Trophoblast cell (in vitro differentiated cells and primary cell): ENCODE results near the gene ERCC1.

Experiments used
- DNase-seq, 2 donors: peaks; one replicate each; pipeline ENCODE4 v3.0.0-alpha.2; 2016
- H2AFZ ChIP-seq: 2 replicates; pipeline ENCODE4 v1.6.1; 2013; ENCODE audit warnings: low read length, moderate library complexity, mild to moderate bottlenecking; ENCODE audit not compliant: insufficient read depth, poor library complexity
- H2AK5ac ChIP-seq: 2 replicates; pipeline ENCODE4 v1.6.1; 2013; ENCODE audit warnings: mild to moderate bottlenecking, low read length
- H2BK120ac ChIP-seq: 2 replicates; pipeline ENCODE4 v1.6.1; 2013; ENCODE audit warnings: low read length, mild to moderate bottlenecking, moderate library complexity; ENCODE audit not compliant: insufficient read depth, poor library complexity
- H2BK12ac ChIP-seq: 2 replicates; pipeline ENCODE4 v1.6.1; 2013; ENCODE audit warnings: mild to moderate bottlenecking, low read length, moderate library complexity
- H2BK5ac ChIP-seq: 2 replicates; pipeline ENCODE4 v1.6.1; 2013; ENCODE audit warnings: low read length, low read depth, moderate library complexity, mild to moderate bottlenecking; ENCODE audit not compliant: poor library complexity
- H3K14ac ChIP-seq: 2 replicates; pipeline ENCODE4 v1.6.1; 2013; ENCODE audit warnings: mild to moderate bottlenecking, low read length
- H3K18ac ChIP-seq: 2 replicates; pipeline ENCODE4 v1.6.1; 2013; ENCODE audit warnings: mild to moderate bottlenecking, low read length
- H3K23ac ChIP-seq: 2 replicates; pipeline ENCODE4 v1.6.1; 2013; ENCODE audit warnings: low read length
- H3K27ac ChIP-seq: 2 replicates; pipeline ENCODE4 v1.5.1; 2013; ENCODE audit warnings: low read depth, mild to moderate bottlenecking, inconsistent platforms, low read length, moderate library complexity
- H3K27me3 ChIP-seq: 2 replicates; pipeline ENCODE4 v1.6.1; 2013; ENCODE audit warnings: inconsistent platforms, mild to moderate bottlenecking, low read length, moderate library complexity; ENCODE audit not compliant: insufficient read depth
- H3K36me3 ChIP-seq, 2 experiments: 1 replicate in 1 of 2; 2 replicates in 1 of 2; pipeline ENCODE4 v1.6.1; 2013; ENCODE audit warnings: low read length in 2 of 2, mild to moderate bottlenecking in 2 of 2, moderate library complexity in 1 of 2; ENCODE audit not compliant: insufficient read depth in 2 of 2, control insufficient read depth in 1 of 2
- H3K4ac ChIP-seq: 2 replicates; pipeline ENCODE4 v1.6.1; 2013; ENCODE audit warnings: low read depth, mild to moderate bottlenecking, low read length, moderate library complexity
- H3K4me1 ChIP-seq, 2 experiments: 1 replicate in 1 of 2; 2 replicates in 1 of 2; pipeline ENCODE4 v1.6.1; 2013; ENCODE audit warnings: low read length in 2 of 2, mild to moderate bottlenecking in 2 of 2, moderate library complexity in 1 of 2; ENCODE audit not compliant: insufficient read depth in 2 of 2, control insufficient read depth in 1 of 2
- H3K4me2 ChIP-seq: 2 replicates; pipeline ENCODE4 v1.6.1; 2013; ENCODE audit warnings: inconsistent platforms, mild to moderate bottlenecking, low read length, moderate library complexity
- H3K4me3 ChIP-seq: 2 replicates; pipeline ENCODE4 v1.5.1; 2013; ENCODE audit warnings: mild to moderate bottlenecking, low read depth, low read length, inconsistent platforms
- H3K79me1 ChIP-seq: one replicate; pipeline ENCODE4 v1.6.1; 2013; ENCODE audit warnings: low read length
- H3K79me2 ChIP-seq: 2 replicates; pipeline ENCODE4 v1.6.1; 2013; ENCODE audit warnings: low read length, mild to moderate bottlenecking; ENCODE audit not compliant: control insufficient read depth, insufficient read depth, poor library complexity
- H3K9ac ChIP-seq: 2 replicates; pipeline ENCODE4 v1.6.1; 2013; ENCODE audit warnings: mild to moderate bottlenecking, low read length
- H3K9me3 ChIP-seq: 2 replicates; pipeline ENCODE4 v1.6.1; 2013; ENCODE audit warnings: low read depth, mild to moderate bottlenecking, control low read depth, inconsistent platforms, low read length; ENCODE audit not compliant: insufficient read depth
- H4K12ac ChIP-seq: 2 replicates; pipeline ENCODE4 v1.6.1; 2013; ENCODE audit warnings: low read depth, mild to moderate bottlenecking, low read length, moderate library complexity
- H4K8ac ChIP-seq: 2 replicates; pipeline ENCODE4 v1.6.1; 2013; ENCODE audit warnings: low read depth, mild to moderate bottlenecking, low read length, moderate library complexity
- H4K91ac ChIP-seq: one replicate; pipeline ENCODE4 v1.6.1; 2013; ENCODE audit warnings: low read depth, mild to moderate bottlenecking, low read length, moderate library complexity
- WGBS: extraction: QIAGEN DNeasy Blood & Tissue Kit; methylation state at CpG from one replicate; pipeline ENCODE4 v1.1.7; 2013; ENCODE audit warnings: missing lambda C conversion rate; ENCODE audit not compliant: insufficient read length, insufficient coverage; ENCODE audit errors: extremely low coverage; 5-methylcytosine and 5-hydroxymethylcytosine counted together

The ERCC1 gene

DNA sequence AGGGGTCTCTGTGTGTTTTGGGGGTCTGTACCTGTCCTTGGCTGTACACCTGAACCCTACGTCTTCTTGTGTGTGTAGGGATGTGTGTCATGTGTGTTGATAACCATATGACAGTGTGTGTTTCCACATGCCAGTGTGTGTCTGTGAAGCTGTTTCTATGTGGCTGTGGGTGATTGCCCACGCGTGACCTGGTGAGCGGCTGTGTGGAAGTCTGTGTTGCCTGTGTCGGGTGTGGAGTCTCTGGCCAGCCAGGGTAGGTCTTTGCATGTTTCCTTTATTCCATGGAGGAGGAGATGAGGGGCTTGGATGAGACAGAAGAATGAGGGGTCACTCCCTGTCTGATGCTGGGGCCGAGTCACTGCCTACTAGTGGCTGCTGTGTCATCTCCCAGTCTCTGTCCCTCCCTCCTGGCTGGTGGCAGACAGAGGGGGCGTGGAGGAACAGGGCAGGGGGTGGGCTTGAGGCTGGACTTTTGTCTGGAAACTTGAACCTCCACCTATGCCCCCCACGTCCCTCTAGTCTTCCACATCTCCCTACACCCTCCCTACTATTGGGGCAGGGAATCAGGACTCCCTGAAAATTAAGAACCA is 41.2 kb upstream of the ERCC1 start:
- Histone ChIP-seq H3K4me2 (no peak overlapping the region), H3K79me1 (peaks cover 9% of the 10 kb centered on the region), H2AK5ac (peak overlapping the region; percentile 14), H3K23ac (peak overlapping the region; percentile 23), H3K4me1 (peaks cover 8 to 10% of the 10 kb centered on the region in 2 experiments), H3K9me3 (peaks cover 1% of the 10 kb centered on the region), H2BK120ac (peak overlapping the region; percentile 0), H2BK12ac (peak overlapping the region; percentile 2), H3K27me3 (no peaks in the 10 kb centered on the region), H4K91ac (peak overlapping the region; percentile 12), H3K9ac (no peak overlapping the region), H3K36me3 (no peaks in the 10 kb centered on the region), H3K4me3 (no peak overlapping the region), H2AFZ (peak overlapping the region; percentile 25), H3K27ac (no peak overlapping the region), H3K79me2 (peaks cover 2% of the 10 kb centered on the region), H3K4ac (no peak overlapping the region), H4K12ac (no peak overlapping the region), H2BK5ac (peak overlapping the region; percentile 3), H4K8ac (peak overlapping the region; percentile 0), H3K14ac (peak overlapping the region; percentile 15), H3K18ac (peak overlapping the region; percentile 77)
- no CpG with 5 or more reads among the region's 8 CpGs for WGBS
- no peak for DNase-seq

DNA sequence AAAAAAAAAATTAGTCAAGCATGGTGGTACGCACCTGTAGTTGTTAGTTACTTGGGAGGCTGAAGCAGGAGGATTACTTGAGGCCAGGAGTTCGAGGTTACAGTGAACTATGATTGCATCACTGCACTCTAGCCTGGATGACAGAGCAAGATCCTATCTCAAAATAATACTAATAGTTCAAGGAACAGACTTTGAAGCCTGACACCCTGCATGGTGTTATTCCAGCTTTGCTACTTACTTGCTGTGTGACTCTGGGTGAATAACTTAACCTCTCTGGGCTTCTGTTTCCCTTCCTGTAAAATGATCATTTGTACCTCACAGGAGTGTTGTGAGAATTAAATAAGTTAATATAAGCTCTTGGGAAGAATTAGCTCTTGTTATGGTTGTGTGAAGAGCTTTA is 40.6 kb upstream of the ERCC1 start:
- peaks cover 7% of the 10 kb centered on the region for H3K79me1 ChIP-seq
- no peak overlapping the region for H4K12ac ChIP-seq
- no peak overlapping the region for H4K91ac ChIP-seq
- no peak overlapping the region for H4K8ac ChIP-seq
- no peak overlapping the region for H2AK5ac ChIP-seq
- peaks cover 6 to 8% of the 10 kb centered on the region in 2 experiments for H3K4me1 ChIP-seq
- no peak overlapping the region for H3K4ac ChIP-seq
- H3K18ac ChIP-seq = no peak overlapping the region
- peaks cover 2% of the 10 kb centered on the region for H3K79me2 ChIP-seq
- no peaks in the 10 kb centered on the region for H3K36me3 ChIP-seq
- no peak overlapping the region for H3K9ac ChIP-seq
- DNase-seq = peak; percentile 77 to 91
- no peak overlapping the region for H2BK12ac ChIP-seq
- WGBS = no CpG with 5 or more reads among the region's 2 CpGs
- no peak overlapping the region for H3K23ac ChIP-seq
- no peak overlapping the region for H3K27ac ChIP-seq
- no peak overlapping the region for H3K4me3 ChIP-seq
- H3K9me3 ChIP-seq = peaks cover 1% of the 10 kb centered on the region
- H3K27me3 ChIP-seq = no peaks in the 10 kb centered on the region
- H2BK5ac ChIP-seq = no peak overlapping the region
- H2BK120ac ChIP-seq = no peak overlapping the region
- H2AFZ ChIP-seq = no peak overlapping the region
- no peak overlapping the region for H3K14ac ChIP-seq
- H3K4me2 ChIP-seq = no peak overlapping the region

DNA sequence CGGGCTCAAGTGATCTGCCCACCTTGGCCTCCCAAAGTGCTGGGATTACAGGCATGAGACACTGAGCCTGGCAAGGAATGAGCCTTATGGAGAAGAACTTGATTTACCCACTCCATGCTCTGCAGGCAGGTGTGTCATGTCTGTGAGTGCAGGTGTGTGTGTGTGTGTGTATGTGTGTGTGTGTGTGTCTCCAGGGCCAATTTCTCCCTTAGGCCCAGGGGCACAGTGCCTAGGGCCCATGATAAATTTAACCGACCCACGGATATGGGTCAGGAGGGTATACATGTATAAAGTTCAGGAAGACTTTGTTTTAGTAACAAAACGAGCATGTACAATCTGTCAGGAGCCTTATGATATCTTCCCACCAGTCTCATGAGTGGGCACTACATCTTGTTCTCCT is 39.5 kb upstream of the ERCC1 start:
- peaks cover 8% of the 10 kb centered on the region for H3K79me1 ChIP-seq
- H4K8ac ChIP-seq = no peak overlapping the region
- no peaks in the 10 kb centered on the region for H3K36me3 ChIP-seq
- H2BK12ac ChIP-seq = peak overlapping the region; percentile 50
- H3K9ac ChIP-seq = no peak overlapping the region
- whole genome bisulfite sequencing = no CpG with 5 or more reads among the region's 4 CpGs
- peak; percentile 75 to 76 for DNase-seq
- no peak overlapping the region for H4K12ac ChIP-seq
- no peak overlapping the region for H2BK5ac ChIP-seq
- no peak overlapping the region for H3K4ac ChIP-seq
- no peak overlapping the region for H3K23ac ChIP-seq
- H2AK5ac ChIP-seq = peak overlapping the region; percentile 72
- H3K27me3 ChIP-seq = no peaks in the 10 kb centered on the region
- peaks cover 1% of the 10 kb centered on the region for H3K9me3 ChIP-seq
- H3K14ac ChIP-seq = no peak overlapping the region
- H3K4me2 ChIP-seq = no peak overlapping the region
- H3K27ac ChIP-seq = no peak overlapping the region
- H3K4me1 ChIP-seq = peaks cover 6 to 8% of the 10 kb centered on the region in 2 experiments
- peak overlapping the region; percentile 69 for H2BK120ac ChIP-seq
- peak overlapping the region; percentile 35 for H4K91ac ChIP-seq
- no peak overlapping the region for H2AFZ ChIP-seq
- no peak overlapping the region for H3K4me3 ChIP-seq
- H3K79me2 ChIP-seq = no peaks in the 10 kb centered on the region
- no peak overlapping the region for H3K18ac ChIP-seq

DNA sequence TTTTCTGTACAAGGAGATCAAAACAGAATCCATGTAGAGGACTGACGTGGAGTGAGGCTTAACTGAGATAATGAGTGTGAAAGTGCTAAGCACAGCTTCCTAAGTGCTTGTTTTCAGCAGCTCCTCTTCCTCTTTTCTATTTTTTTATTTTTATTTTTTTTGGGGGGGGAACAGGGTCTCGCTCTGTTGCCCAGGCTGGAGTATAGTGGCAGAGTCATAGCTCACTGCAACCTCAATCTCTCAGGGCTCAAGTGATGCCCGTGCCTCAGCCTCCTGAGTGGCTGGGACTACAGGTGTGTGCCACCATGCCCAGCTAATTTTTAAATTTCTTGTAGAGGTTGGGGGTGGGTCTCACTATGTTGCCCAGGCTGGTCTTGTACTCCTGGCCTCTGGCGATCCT is 38.5 kb upstream of the ERCC1 start:
- Histone ChIP-seq H3K27ac (no peak overlapping the region), H3K36me3 (no peaks in the 10 kb centered on the region), H3K79me2 (no peaks in the 10 kb centered on the region), H3K23ac (no peak overlapping the region), H3K14ac (no peak overlapping the region), H4K8ac (no peak overlapping the region), H3K4me1 (peaks cover 6 to 8% of the 10 kb centered on the region in 2 experiments), H2AK5ac (no peak overlapping the region), H3K4me3 (no peak overlapping the region), H4K91ac (no peak overlapping the region), H2BK120ac (no peak overlapping the region), H2BK12ac (no peak overlapping the region), H3K9me3 (peaks cover 1% of the 10 kb centered on the region), H4K12ac (no peak overlapping the region), H3K4me2 (no peak overlapping the region), H3K9ac (no peak overlapping the region), H3K79me1 (peaks cover 8% of the 10 kb centered on the region), H2AFZ (no peak overlapping the region), H3K27me3 (no peaks in the 10 kb centered on the region), H2BK5ac (no peak overlapping the region), H3K4ac (no peak overlapping the region), H3K18ac (no peak overlapping the region)
- no CpG with 5 or more reads among the region's 4 CpGs for whole genome bisulfite sequencing
- no peak for DNase-seq
